ENCODE results near the gene OR13C3.
"Not testable (repeated sequence)": the region's sequence is repeated elsewhere in the genome, so short reads cannot be mapped to it uniquely, and the experiment has no call there.

Gene OR13C3

GRCh38 chr9:104556830-104557634 lies 20.4 kb upstream of the OR13C3 start:
- no peak overlapping the region for H3K4me3 ChIP-seq (ENCODE audit: low read depth, low read length)
- DNase-seq (ENCODE audit: low read depth), result no peak
- TF ChIP-seq CTCF (conservative IDR thresholded peaks at IDR 0.05; ENCODE audit: low read depth, low read length), result no peak

- DNase-seq (ENCODE audit: low read depth), result no peak
- no peak for TF ChIP-seq CTCF (conservative IDR thresholded peaks at IDR 0.05; ENCODE audit: low read depth, low read length)
- H3K4me3 ChIP-seq (ENCODE audit: low read depth, low read length), result no peak overlapping the region
Measured at GRCh38 chr9:104555521-104555920, 18.9 kb upstream of the OR13C3 start.

DNA sequence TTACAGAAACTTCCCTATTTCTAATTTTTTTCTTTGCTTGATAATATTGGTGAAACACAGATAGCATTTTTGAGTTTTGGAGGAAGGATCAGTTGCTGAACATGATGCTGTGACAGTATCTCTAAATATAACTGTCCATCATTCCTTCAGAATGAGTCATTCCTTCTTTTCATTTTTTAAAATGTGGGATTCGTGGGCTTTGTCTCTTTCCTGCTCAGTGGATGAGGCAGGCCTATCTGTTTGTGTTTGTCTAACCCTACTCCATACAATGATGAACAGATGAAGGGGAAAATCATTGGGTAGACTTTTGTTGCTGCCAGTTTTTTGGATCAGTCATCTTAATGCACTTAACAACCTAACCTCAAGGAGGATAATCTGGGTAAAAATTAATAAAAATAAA lies 16.6 kb upstream of the OR13C3 start:
- H3K4me3 ChIP-seq (ENCODE audit: low read depth, low read length), result no peak overlapping the region
- no peak for TF ChIP-seq CTCF (conservative IDR thresholded peaks at IDR 0.05; ENCODE audit: low read depth, low read length)
- peak; percentile 4 for DNase-seq (ENCODE audit: low read depth)

DNA sequence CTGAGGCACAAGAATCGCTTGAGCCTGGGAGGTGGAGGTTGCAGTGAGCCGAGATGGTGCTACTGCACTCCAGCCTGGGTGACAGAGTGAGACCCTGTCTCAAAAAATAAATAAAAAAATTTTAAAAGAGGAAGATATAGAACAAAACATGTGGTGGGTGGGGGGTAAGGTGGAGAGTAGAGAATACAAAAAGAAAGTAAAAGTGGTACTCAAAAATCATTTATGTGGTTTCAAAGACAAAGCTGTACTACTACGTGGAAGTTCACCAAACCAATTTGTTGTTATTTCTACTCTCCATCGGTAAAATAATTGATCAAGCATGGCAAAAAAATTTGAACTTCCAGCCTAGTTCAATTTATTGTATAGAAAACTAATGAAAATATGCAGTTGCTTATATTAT lies 8.0 kb upstream of the OR13C3 start:
- DNase-seq (ENCODE audit: low read depth), result no peak

GRCh38 chr9:104539275-104539674 lies 2.6 kb upstream of the OR13C3 start:
- TF ChIP-seq CTCF (conservative IDR thresholded peaks at IDR 0.05; ENCODE audit: low read depth, low read length), result no peak
- DNase-seq (ENCODE audit: low read depth), result no peak
- H3K4me3 ChIP-seq (ENCODE audit: low read depth, low read length), result no peak overlapping the region

More for the DNA sequence above, 8.0 kb upstream of the OR13C3 start:
- no peak for TF ChIP-seq CTCF (conservative IDR thresholded peaks at IDR 0.05; ENCODE audit: low read depth, low read length)
- no peak overlapping the region for H3K4me3 ChIP-seq (ENCODE audit: low read depth, low read length)

DNA sequence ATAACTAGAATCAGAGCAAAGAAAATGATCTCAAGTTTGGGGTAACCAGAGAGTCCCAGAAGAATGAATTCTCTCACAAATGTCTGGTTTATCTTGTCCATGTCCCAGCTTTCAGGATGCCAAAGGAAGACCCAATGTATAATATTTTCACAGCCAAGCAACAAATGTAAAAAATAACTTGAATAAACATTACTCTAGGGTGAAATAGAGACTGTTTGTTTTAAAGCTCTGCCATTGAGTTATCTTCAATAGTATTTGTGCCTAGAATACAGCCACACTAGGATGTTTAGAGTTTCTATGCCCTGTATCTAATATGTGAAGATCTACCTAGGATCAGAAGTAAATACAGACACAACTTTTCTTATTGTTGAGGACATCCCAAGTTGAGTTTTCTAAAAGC lies 9.5 kb downstream of the OR13C3 start, which contains the start of gene OR13C4:
OR13C4 (minus strand) TSS at position 101 of the 400 bp plus-strand sequence; CDS start at position 101, 0 bp downstream.
- no peak for TF ChIP-seq CTCF (conservative IDR thresholded peaks at IDR 0.05; ENCODE audit: low read depth, low read length)
- H3K4me3 ChIP-seq (ENCODE audit: low read depth, low read length), result no peak within 1 kb of the TSS
- DNase-seq (ENCODE audit: low read depth), result no peak

GRCh38 chr9:104520241-104520640 lies 16.4 kb downstream of the OR13C3 start:
- DNase-seq (ENCODE audit: low read depth); H3K4me3 ChIP-seq (ENCODE audit: low read depth, low read length): not testable (repeated sequence)
